ENCODE measurements around the gene RFNG. TPM values are rescaled to one million over a fixed set of nuclear protein-coding genes. Genes with fewer than 3 reads are reported as not detected.
A peak's percentile ranks its signal among the peaks of the same experiment; 100 is the strongest.

Gene RFNG
- total RNA-seq, 6 donors from 2014 or later = 25.0 to 101 (median 37.5) TPM

GRCh38 chr17:82008941-82009405 is 42.6 kb downstream of the RFNG start:
- Histone ChIP-seq H3K4me3 (no peak overlapping the region), H3K9me3 (no peaks in the 10 kb centered on the region), H3K4me1 (peaks cover 0 to 21% (median 10%) of the 10 kb centered on the region in 4 donors), H3K27me3 (no peaks in the 10 kb centered on the region), H3K27ac (no peak overlapping the region), H3K36me3 (peaks cover 0 to 15% (median 5%) of the 10 kb centered on the region in 4 donors)
- WGBS, 2 donors = 82 to 88% methylated on average over 5 to 18 of the region's 28 CpGs
- TF ChIP-seq EP300 (IDR thresholded peaks at IDR 0.05) (no peak), POLR2AphosphoS5 (IDR thresholded peaks at IDR 0.05) (no peak), CTCF (IDR thresholded peaks at IDR 0.05) (no peak), POLR2A (IDR thresholded peaks at IDR 0.05) (no peak)
- DNase-seq = peak in 1 of 2 donors; percentile 81
- no peak for ATAC-seq (ENCODE audit: low FRiP score in 2 of 2)

DNA sequence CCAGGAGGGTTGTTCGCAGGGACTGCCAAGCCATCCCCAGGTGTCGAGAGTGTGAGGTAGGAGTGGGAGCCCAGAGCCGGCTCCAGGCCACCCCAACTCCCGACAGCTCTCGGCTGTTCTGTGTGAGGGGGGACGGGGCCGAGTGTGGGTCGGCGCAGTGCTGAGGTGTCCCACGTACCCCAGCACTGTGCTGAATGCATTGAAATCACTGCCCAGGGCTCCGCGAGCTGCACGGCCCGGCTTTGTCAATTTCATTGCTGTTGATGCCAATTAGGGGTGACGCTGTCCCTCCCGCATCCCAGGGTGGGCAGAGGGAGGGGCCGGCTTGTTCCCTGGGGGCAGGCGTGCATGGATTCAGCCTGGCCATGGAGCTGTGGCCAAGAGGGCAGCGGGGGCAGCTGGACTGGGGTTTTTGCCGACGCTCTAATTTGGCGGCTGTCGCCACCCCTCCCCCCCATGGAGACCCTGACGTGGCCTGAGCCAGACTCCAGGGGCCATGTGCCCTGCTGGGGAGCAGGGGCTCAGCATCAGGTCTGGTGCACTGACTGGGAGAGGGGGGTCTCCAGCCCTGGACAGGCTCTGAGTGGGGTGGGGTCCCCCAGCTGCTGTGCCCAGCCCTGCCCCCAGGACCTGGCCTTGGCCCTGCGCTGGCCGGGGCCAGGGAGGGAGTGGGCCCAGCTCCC is 43.2 kb downstream of the RFNG start:
- ATAC-seq (ENCODE audit: low FRiP score in 2 of 2) (no peak), DNase-seq (no peak)
- TF ChIP-seq POLR2AphosphoS5 (IDR thresholded peaks at IDR 0.05) (no peak), POLR2A (IDR thresholded peaks at IDR 0.05) (no peak), EP300 (IDR thresholded peaks at IDR 0.05) (no peak), CTCF (IDR thresholded peaks at IDR 0.05) (no peak)
- Histone ChIP-seq H3K36me3 (peaks cover 0 to 15% (median 5%) of the 10 kb centered on the region in 4 donors), H3K4me3 (no peak overlapping the region), H3K27me3 (no peaks in the 10 kb centered on the region), H3K27ac (no peak overlapping the region), H3K9me3 (no peaks in the 10 kb centered on the region), H3K4me1 (peaks cover 0 to 21% (median 7%) of the 10 kb centered on the region in 4 donors)
- 90% methylated on average over 4 to 26 of the region's 26 CpGs for WGBS, 2 donors

DNA sequence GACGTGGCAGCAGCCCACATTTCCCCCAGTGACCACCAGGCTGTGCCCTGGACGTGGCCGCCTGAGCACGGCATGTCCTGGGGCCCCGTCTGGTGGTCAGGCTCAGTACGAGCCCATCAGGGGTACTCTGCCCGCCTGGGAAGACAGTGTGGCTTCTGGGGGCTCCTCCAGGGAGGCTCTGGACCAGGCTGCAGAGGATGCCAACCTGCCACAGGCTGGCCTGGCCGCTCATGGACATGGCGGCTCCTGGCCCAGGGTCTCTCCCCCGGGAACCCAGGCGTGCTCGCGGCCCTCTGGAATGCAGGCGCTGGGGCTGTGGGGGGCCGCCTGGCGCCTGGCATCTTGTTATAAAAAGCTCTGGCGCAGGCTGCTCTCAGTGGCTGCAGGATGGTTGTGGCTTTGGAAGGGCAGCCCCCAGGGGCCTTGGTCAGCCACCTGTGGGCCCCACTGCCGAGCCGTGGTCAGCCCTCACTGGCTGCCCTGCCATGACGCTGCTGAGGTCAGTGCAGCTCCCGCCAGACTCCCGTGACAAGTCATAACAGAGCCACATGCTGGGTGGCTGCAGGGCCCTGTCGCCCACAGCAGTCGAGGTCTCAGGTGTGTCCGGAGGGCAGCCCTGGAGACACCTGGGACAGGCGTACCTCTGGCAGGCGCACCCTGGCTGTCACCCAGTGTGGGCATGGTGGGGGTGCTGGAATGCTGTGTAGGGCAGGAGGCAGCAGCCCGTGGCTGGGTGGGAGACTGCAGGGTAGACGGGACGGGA is 43.9 kb downstream of the RFNG start:
- peak in 1 of 2 donors; percentile 70 for DNase-seq

GRCh38 chr17:82007228-82007494 is 44.5 kb downstream of the RFNG start:
- Histone ChIP-seq H3K27ac (no peak overlapping the region), H3K9me3 (no peaks in the 10 kb centered on the region), H3K27me3 (no peaks in the 10 kb centered on the region), H3K4me1 (peaks cover 0 to 11% (median 3%) of the 10 kb centered on the region in 4 donors), H3K36me3 (peaks cover 0 to 15% (median 2%) of the 10 kb centered on the region in 4 donors), H3K4me3 (no peak overlapping the region)
- DNase-seq = no peak
- no peak for ATAC-seq (ENCODE audit: low FRiP score in 2 of 2)
- TF ChIP-seq CTCF (IDR thresholded peaks at IDR 0.05) (no peak), POLR2A (IDR thresholded peaks at IDR 0.05) (no peak), EP300 (IDR thresholded peaks at IDR 0.05) (no peak), POLR2AphosphoS5 (IDR thresholded peaks at IDR 0.05) (no peak)
- 95% methylated on average over 6 of the region's 6 CpGs; no CpG with 5 or more reads in 1 of the 2 donors for WGBS, 2 donors

More for the DNA sequence above, 43.9 kb downstream of the RFNG start:
- 90 to 95% methylated on average over 11 to 26 of the region's 30 CpGs for WGBS, 2 donors
- TF ChIP-seq POLR2A (IDR thresholded peaks at IDR 0.05) = no peak
- no peak for TF ChIP-seq POLR2AphosphoS5 (IDR thresholded peaks at IDR 0.05)
- no peak for ATAC-seq (ENCODE audit: low FRiP score in 2 of 2)
- H3K4me3 ChIP-seq = no peak overlapping the region
- peaks cover 0 to 14% (median 4%) of the 10 kb centered on the region in 4 donors for H3K4me1 ChIP-seq
- peaks cover 0 to 15% (median 5%) of the 10 kb centered on the region in 4 donors for H3K36me3 ChIP-seq
- H3K9me3 ChIP-seq = no peaks in the 10 kb centered on the region
- H3K27ac ChIP-seq = no peak overlapping the region
- no peaks in the 10 kb centered on the region for H3K27me3 ChIP-seq

DNA sequence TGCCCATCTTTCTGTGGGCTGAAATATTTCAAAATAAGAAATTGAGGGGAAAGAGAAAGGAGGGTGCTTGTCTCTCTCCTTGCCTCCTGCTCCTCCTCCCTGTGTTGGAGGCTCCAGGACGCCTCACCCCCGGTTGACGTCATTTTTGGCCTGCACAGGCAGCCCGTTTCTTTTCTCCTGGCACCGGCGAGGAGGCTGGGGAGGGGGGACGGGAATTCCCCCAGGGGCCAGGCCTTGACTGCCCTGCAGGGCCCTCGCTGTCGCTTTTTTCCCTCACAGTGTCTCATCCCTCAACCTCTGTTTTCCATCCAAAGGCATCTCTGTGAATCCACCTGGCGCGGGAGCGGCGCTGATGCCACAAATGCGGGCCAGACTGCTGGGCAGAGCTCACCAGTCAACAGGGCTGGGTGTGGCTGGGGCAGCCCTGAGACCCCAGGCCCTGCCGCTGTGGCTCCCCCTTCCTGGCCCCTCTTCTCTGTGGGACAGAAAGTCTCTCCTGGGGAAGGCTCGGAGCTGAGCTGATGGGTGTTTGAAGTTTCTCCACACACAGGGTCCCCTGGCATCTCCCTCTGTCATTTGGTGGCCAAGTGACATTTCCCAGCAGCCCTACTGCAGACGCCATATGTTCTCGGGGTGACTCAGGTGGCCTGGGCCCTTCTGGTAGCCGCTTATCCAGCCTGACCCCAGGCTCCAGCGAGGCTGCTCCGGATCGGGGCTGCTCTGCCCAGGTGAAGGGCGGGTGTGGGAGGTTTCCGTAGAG is 45.0 kb downstream of the RFNG start:
- DNase-seq (peak in 1 of 2 donors; percentile 75), ATAC-seq (ENCODE audit: low FRiP score in 2 of 2) (no peak)
- no peaks in the 10 kb centered on the region for H3K9me3 ChIP-seq
- no peak overlapping the region for H3K27ac ChIP-seq
- H3K4me1 ChIP-seq = peaks cover 0 to 5% (median under 1%) of the 10 kb centered on the region in 4 donors
- WGBS, 2 donors = 80 to 82% methylated on average over 18 to 23 of the region's 24 CpGs
- no peak overlapping the region for H3K4me3 ChIP-seq
- TF ChIP-seq POLR2AphosphoS5 (IDR thresholded peaks at IDR 0.05) (no peak), CTCF (IDR thresholded peaks at IDR 0.05) (no peak), POLR2A (IDR thresholded peaks at IDR 0.05) (no peak), EP300 (IDR thresholded peaks at IDR 0.05) (no peak)
- H3K27me3 ChIP-seq = no peaks in the 10 kb centered on the region
- peaks cover 0 to 10% (median 2%) of the 10 kb centered on the region in 4 donors for H3K36me3 ChIP-seq
